Peyer's patch (tissue), 4 donors: ENCODE results near the gene HDC.

Experiments used
- POLR2A ChIP-seq, 2 donors: fragments of 450-650 bp; IDR thresholded peaks; one replicate each; pipeline ENCODE4 v1.5.1; 2017; ENCODE audit warnings: antibody characterized with exemption in 2 of 2, mild to moderate bottlenecking in 2 of 2, moderate library complexity in 2 of 2
- TF ChIP-seq, protein P1 (sequence below), 6 experiments: fragments of 450-650 bp in 4 of 6; fragments of 200-600 bp in 2 of 6; sonication (generic) in 1 of 6; IDR thresholded peaks; one replicate each; pipeline ENCODE4 v1.5.1; 2017 to 2019; ENCODE audit warnings: antibody characterized with exemption in 6 of 6, mild to moderate bottlenecking in 3 of 6, moderate library complexity in 1 of 6

DNA sequence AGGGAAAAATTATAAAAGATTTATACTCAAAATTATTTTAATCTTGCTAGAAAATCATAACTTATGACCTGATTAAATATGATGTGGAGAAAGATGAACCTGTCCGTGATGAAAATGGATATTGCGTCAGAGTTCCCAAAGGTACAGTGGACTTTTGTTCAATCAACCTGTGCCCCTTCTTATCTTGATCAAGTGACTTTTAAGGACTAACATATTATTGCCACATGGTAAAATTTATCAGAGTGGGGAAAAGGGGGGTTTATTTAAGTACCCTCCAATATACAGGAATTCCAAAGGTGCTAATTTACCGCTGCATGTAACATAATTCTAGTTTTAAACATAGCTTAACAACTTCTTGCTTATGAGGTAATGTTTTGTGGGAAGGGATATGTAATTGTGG is 39.6 kb downstream of the HDC start:
- TF ChIP-seq, protein P1, sequence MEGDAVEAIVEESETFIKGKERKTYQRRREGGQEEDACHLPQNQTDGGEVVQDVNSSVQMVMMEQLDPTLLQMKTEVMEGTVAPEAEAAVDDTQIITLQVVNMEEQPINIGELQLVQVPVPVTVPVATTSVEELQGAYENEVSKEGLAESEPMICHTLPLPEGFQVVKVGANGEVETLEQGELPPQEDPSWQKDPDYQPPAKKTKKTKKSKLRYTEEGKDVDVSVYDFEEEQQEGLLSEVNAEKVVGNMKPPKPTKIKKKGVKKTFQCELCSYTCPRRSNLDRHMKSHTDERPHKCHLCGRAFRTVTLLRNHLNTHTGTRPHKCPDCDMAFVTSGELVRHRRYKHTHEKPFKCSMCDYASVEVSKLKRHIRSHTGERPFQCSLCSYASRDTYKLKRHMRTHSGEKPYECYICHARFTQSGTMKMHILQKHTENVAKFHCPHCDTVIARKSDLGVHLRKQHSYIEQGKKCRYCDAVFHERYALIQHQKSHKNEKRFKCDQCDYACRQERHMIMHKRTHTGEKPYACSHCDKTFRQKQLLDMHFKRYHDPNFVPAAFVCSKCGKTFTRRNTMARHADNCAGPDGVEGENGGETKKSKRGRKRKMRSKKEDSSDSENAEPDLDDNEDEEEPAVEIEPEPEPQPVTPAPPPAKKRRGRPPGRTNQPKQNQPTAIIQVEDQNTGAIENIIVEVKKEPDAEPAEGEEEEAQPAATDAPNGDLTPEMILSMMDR (IDR thresholded peaks at IDR 0.05): no peak
- TF ChIP-seq POLR2A (IDR thresholded peaks at IDR 0.05): no peak
